NT2/D1 (cell line): ENCODE measurements around the gene POLL.

Experiments
- DNase-seq: peaks from one replicate; pipeline ENCODE4 v3.0.0-alpha.2; 2011; ENCODE audit warnings: low read depth, low spot score
- H3K27me3 ChIP-seq: 2 replicates; pipeline ENCODE4 v1.6.0; 2011; ENCODE audit warnings: mild to moderate bottlenecking; ENCODE audit not compliant: insufficient read length, insufficient read depth
- H3K36me3 ChIP-seq: 2 replicates; pipeline ENCODE4 v1.6.1; 2011; ENCODE audit warnings: mild to moderate bottlenecking, low read length, mixed read lengths; ENCODE audit not compliant: insufficient read depth, insufficient read length
- H3K4me1 ChIP-seq: 2 replicates; pipeline ENCODE4 v1.5.1; 2011; ENCODE audit not compliant: insufficient read depth, insufficient read length
- H3K4me3 ChIP-seq: 2 replicates; pipeline ENCODE4 v1.5.1; 2011; ENCODE audit warnings: low read depth; ENCODE audit not compliant: insufficient read length
- H3K9ac ChIP-seq: 2 replicates; pipeline ENCODE4 v1.6.0; 2011; ENCODE audit warnings: low read depth; ENCODE audit not compliant: insufficient read length
- H3K9me3 ChIP-seq: 2 replicates; pipeline ENCODE4 v1.5.1; 2011; ENCODE audit warnings: mild to moderate bottlenecking, low read length; ENCODE audit not compliant: insufficient read depth
- SUZ12 ChIP-seq: IDR thresholded peaks from 2 replicates; pipeline ENCODE4 v1.6.1; 2011; ENCODE audit not compliant: insufficient read length, insufficient read depth; ENCODE audit errors: extremely low read depth
- YY1 ChIP-seq: IDR thresholded peaks from 2 replicates; pipeline ENCODE4 v1.6.1; 2011; ENCODE audit not compliant: insufficient read length, insufficient read depth
- ZNF274 ChIP-seq: IDR thresholded peaks from 2 replicates; pipeline ENCODE4 v1.6.1; 2011; ENCODE audit warnings: mild to moderate bottlenecking, low read depth, low read length

Gene POLL

GRCh38 chr10:101563007-101563406 lies 25.1 kb downstream of the POLL start:
- Histone ChIP-seq H3K9me3 (no peaks in the 10 kb centered on the region; the same call in 1 of the 2 replicates), H3K9ac (no peak overlapping the region), H3K4me1 (no peaks in the 10 kb centered on the region), H3K4me3 (no peak overlapping the region), H3K36me3 (no peaks in the 10 kb centered on the region), H3K27me3 (peaks cover 7% of the 10 kb centered on the region)
- DNase-seq, result no peak
- TF ChIP-seq SUZ12, result no peak
- no peak for TF ChIP-seq ZNF274
- no peak for TF ChIP-seq YY1

GRCh38 chr10:101562231-101562630 lies 25.8 kb downstream of the POLL start:
- no peaks in the 10 kb centered on the region for H3K4me1 ChIP-seq
- no peaks in the 10 kb centered on the region for H3K36me3 ChIP-seq
- no peaks in the 10 kb centered on the region; the same call in 1 of the 2 replicates for H3K9me3 ChIP-seq
- no peak overlapping the region for H3K9ac ChIP-seq
- H3K4me3 ChIP-seq, result no peak overlapping the region
- H3K27me3 ChIP-seq, result peaks cover 2% of the 10 kb centered on the region
- no peak for DNase-seq
- TF ChIP-seq SUZ12 (no peak), ZNF274 (no peak), YY1 (no peak)

GRCh38 chr10:101561068-101561915 lies 26.8 kb downstream of the POLL start:
- TF ChIP-seq YY1, result no peak
- no peak for TF ChIP-seq SUZ12
- TF ChIP-seq ZNF274, result no peak
- H3K9me3 ChIP-seq, result no peaks in the 10 kb centered on the region; the same call in 1 of the 2 replicates
- H3K4me1 ChIP-seq, result no peaks in the 10 kb centered on the region
- no peak overlapping the region for H3K9ac ChIP-seq
- H3K27me3 ChIP-seq, result no peaks in the 10 kb centered on the region
- H3K4me3 ChIP-seq, result no peak overlapping the region
- H3K36me3 ChIP-seq, result no peaks in the 10 kb centered on the region
- no peak for DNase-seq

- Histone ChIP-seq H3K4me3 (no peak overlapping the region), H3K9me3 (no peaks in the 10 kb centered on the region; the same call in 1 of the 2 replicates), H3K27me3 (no peaks in the 10 kb centered on the region), H3K9ac (no peak overlapping the region), H3K4me1 (no peaks in the 10 kb centered on the region), H3K36me3 (no peaks in the 10 kb centered on the region)
- TF ChIP-seq SUZ12, result no peak
- no peak for TF ChIP-seq ZNF274
- TF ChIP-seq YY1, result no peak
- DNase-seq, result no peak
Observed at GRCh38 chr10:101560298-101561067, 27.6 kb downstream of the POLL start.

GRCh38 chr10:101559596-101560297 lies 28.3 kb downstream of the POLL start:
- TF ChIP-seq YY1 (no peak), SUZ12 (no peak), ZNF274 (no peak)
- Histone ChIP-seq H3K4me3 (no peak overlapping the region), H3K27me3 (no peaks in the 10 kb centered on the region), H3K9ac (no peak overlapping the region), H3K9me3 (no peaks in the 10 kb centered on the region; the same call in 1 of the 2 replicates), H3K36me3 (no peaks in the 10 kb centered on the region), H3K4me1 (no peaks in the 10 kb centered on the region)
- DNase-seq, result no peak

- DNase-seq, result no peak
- no peaks in the 10 kb centered on the region; the same call in 1 of the 2 replicates for H3K9me3 ChIP-seq
- no peak overlapping the region for H3K4me3 ChIP-seq
- H3K4me1 ChIP-seq, result no peaks in the 10 kb centered on the region
- no peak for TF ChIP-seq ZNF274
- TF ChIP-seq YY1, result no peak
- TF ChIP-seq SUZ12, result no peak
- H3K27me3 ChIP-seq, result no peaks in the 10 kb centered on the region
- no peak overlapping the region for H3K9ac ChIP-seq
- no peaks in the 10 kb centered on the region for H3K36me3 ChIP-seq
Observed at GRCh38 chr10:101558671-101559595, 29.1 kb downstream of the POLL start.
